DOHH2 (cell line): ENCODE data around the gene STAT2.

Experiments
- H3F3A ChIP-seq: fragments of 200-600 bp; sonication (generic), shearing (Covaris generic); 2 replicates; pipeline ENCODE4 v1.6.0; 2016; ENCODE audit warnings: antibody characterized with exemption, mild to moderate bottlenecking; ENCODE audit not compliant: control insufficient read depth, insufficient read depth
- H3K27ac ChIP-seq: fragments of 200-600 bp; sonication (generic); 2 replicates; pipeline ENCODE4 v1.5.1; 2014; ENCODE audit warnings: low read depth, mild to moderate bottlenecking, low read length, moderate library complexity
- H3K27me3 ChIP-seq: fragments of 200-600 bp; sonication (generic); 2 replicates; pipeline ENCODE4 v1.6.1; 2014; ENCODE audit warnings: mild to moderate bottlenecking, low read length, mixed read lengths; ENCODE audit not compliant: control insufficient read depth
- H3K36me3 ChIP-seq: fragments of 200-600 bp; sonication (generic); 2 replicates; pipeline ENCODE4 v1.6.1; 2014; ENCODE audit warnings: mild to moderate bottlenecking, low read length, moderate library complexity, mixed read lengths; ENCODE audit not compliant: control insufficient read depth
- H3K4me1 ChIP-seq: fragments of 200-600 bp; sonication (generic); 2 replicates; pipeline ENCODE4 v1.6.1; 2014; ENCODE audit warnings: mild to moderate bottlenecking, low read length, mixed read lengths; ENCODE audit not compliant: control insufficient read depth
- H3K4me2 ChIP-seq: fragments of 200-600 bp; sonication (generic); 2 replicates; pipeline ENCODE4 v1.6.0; 2014; ENCODE audit warnings: mild to moderate bottlenecking, low read length, moderate library complexity
- H3K4me3 ChIP-seq: fragments of 200-600 bp; sonication (generic); 2 replicates; pipeline ENCODE4 v1.5.1; 2014; ENCODE audit warnings: mild to moderate bottlenecking, low read length, mixed read lengths
- H3K79me2 ChIP-seq: fragments of 200-600 bp; sonication (generic); 2 replicates; pipeline ENCODE4 v1.6.1; 2014; ENCODE audit warnings: mild to moderate bottlenecking, low read length, mixed read lengths; ENCODE audit not compliant: control insufficient read depth
- H3K9me2 ChIP-seq: fragments of 200-600 bp; sonication (generic); replicated peaks from 2 replicates; pipeline ENCODE4 v1.6.1; 2014; ENCODE audit warnings: mild to moderate bottlenecking, low read length, mixed read lengths; ENCODE audit not compliant: control insufficient read depth
- H3K9me3 ChIP-seq: fragments of 200-600 bp; sonication (generic); 2 replicates; pipeline ENCODE4 v1.6.1; 2014; ENCODE audit warnings: antibody characterized with exemption, low read length, mixed read lengths; ENCODE audit not compliant: control insufficient read depth, insufficient read depth
- H4K20me1 ChIP-seq: fragments of 200-600 bp; sonication (generic); 2 replicates; pipeline ENCODE4 v1.6.0; 2014; ENCODE audit warnings: low read depth, mild to moderate bottlenecking, antibody characterized with exemption, low read length, moderate library complexity; ENCODE audit not compliant: control insufficient read depth, insufficient read depth
- EZH2phosphoT487 ChIP-seq: fragments of 200-600 bp; sonication (generic); IDR thresholded peaks from 2 replicates; pipeline ENCODE4 v1.6.1; 2017; ENCODE audit warnings: borderline replicate concordance, mild to moderate bottlenecking, antibody characterized with exemption, low read length, moderate library complexity, mixed read lengths
- TF ChIP-seq, protein P1 (sequence below): fragments of 200-600 bp; sonication (generic); IDR thresholded peaks from one replicate; pipeline ENCODE4 v1.5.1; 2014; ENCODE audit warnings: antibody characterized with exemption, mild to moderate bottlenecking, low read depth, low read length; ENCODE audit not compliant: poor library complexity, severe bottlenecking

Gene STAT2

DNA sequence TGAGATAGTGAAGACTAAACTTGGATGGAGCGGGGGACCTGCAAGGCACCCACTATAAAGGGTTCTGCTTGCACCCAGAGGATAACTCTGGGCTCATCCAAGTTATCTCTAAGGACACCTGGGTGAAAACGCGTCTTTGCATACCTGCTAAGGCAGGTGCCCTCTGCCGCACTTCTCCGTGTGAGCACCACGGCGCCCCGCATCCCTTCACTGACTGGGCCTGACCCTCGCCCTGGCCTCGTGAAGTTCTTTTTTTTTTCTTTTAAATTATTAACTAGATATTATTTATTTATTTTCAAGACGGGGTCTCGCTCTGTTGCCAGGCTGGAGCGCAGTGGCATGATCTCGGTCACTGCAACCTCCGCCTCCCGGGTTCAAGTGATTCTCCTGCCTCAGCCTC is 22.7 kb upstream of the STAT2 start:
- Histone ChIP-seq H3K27me3 (no peaks in the 10 kb centered on the region), H3K4me2 (no peak overlapping the region), H3K9me2 (no peaks in the 10 kb centered on the region), H4K20me1 (no peaks in the 10 kb centered on the region), H3K36me3 (peaks cover 5% of the 10 kb centered on the region; the same call in 1 of the 2 replicates), H3F3A (peaks cover 7% of the 10 kb centered on the region), H3K27ac (no peak overlapping the region), H3K79me2 (no peaks in the 10 kb centered on the region), H3K9me3 (peaks cover 3% of the 10 kb centered on the region; the same call in 1 of the 2 replicates), H3K4me3 (no peak overlapping the region), H3K4me1 (peaks cover 33% of the 10 kb centered on the region)
- no peak for TF ChIP-seq EZH2phosphoT487
- TF ChIP-seq, protein P1, sequence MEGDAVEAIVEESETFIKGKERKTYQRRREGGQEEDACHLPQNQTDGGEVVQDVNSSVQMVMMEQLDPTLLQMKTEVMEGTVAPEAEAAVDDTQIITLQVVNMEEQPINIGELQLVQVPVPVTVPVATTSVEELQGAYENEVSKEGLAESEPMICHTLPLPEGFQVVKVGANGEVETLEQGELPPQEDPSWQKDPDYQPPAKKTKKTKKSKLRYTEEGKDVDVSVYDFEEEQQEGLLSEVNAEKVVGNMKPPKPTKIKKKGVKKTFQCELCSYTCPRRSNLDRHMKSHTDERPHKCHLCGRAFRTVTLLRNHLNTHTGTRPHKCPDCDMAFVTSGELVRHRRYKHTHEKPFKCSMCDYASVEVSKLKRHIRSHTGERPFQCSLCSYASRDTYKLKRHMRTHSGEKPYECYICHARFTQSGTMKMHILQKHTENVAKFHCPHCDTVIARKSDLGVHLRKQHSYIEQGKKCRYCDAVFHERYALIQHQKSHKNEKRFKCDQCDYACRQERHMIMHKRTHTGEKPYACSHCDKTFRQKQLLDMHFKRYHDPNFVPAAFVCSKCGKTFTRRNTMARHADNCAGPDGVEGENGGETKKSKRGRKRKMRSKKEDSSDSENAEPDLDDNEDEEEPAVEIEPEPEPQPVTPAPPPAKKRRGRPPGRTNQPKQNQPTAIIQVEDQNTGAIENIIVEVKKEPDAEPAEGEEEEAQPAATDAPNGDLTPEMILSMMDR = no peak

DNA sequence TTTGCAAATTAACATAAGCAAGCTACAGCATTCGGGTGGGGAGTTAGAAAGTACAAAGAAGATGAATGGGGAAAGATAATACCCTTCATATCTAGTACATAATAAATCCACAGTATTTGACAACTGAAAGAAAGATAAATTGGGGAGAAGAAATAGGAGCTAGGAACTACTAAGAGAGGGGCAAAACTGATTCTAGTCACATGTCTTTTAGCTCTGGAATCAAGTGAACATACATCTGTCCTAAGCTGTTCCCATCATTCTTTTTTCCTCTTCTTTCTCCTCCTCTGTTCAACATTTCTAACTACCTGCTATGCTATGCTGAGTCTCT is 18.0 kb upstream of the STAT2 start:
- Histone ChIP-seq H3F3A (peaks cover 36% of the 10 kb centered on the region), H3K4me2 (peak overlapping the region; percentile 70), H4K20me1 (no peaks in the 10 kb centered on the region), H3K9me3 (peaks cover 13% of the 10 kb centered on the region; the same call in 1 of the 2 replicates), H3K4me3 (peak overlapping the region; percentile 56), H3K27ac (peak overlapping the region; percentile 96), H3K27me3 (no peaks in the 10 kb centered on the region), H3K36me3 (peaks cover 5% of the 10 kb centered on the region; the same call in 1 of the 2 replicates), H3K9me2 (no peaks in the 10 kb centered on the region), H3K79me2 (no peaks in the 10 kb centered on the region), H3K4me1 (peaks cover 74% of the 10 kb centered on the region)
- no peak for TF ChIP-seq EZH2phosphoT487
- TF ChIP-seq, protein P1 = no peak

DNA sequence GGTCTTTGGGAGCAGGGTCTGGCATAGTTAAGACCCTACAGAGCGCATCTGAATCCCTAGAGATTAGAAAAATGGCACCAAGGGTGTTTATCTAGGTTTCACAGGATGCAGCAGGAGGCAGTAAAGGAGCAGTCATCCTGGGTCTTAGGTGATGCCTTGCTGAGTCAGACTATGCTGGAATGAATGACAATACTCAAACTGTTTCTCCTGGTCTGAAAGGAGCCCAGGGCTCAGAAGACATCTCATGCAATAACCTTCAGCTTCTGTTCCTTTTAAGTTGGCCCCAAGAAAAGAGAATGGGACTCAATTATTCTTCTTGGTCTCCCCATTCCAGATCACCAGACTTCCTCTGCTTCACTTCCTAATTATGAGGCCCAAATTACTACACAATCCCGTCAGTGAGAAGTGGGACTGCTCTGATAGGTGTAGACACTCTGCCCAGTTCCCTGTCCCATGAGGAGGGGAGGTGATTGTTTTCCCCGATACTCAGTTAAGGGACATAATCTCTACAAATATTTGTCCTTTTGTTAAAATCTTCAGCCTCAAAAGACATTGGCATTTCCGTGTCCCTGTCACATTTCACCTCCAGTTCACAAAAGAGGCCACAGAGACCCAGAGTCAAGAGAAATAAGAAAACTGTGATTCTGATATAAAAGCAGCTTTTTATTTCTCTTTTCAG is 17.5 kb upstream of the STAT2 start:
- Histone ChIP-seq H3K27me3 (no peaks in the 10 kb centered on the region), H3K4me3 (peak overlapping the region; percentile 56), H3K9me3 (peaks cover 13% of the 10 kb centered on the region; the same call in 1 of the 2 replicates), H3K36me3 (peaks cover 5% of the 10 kb centered on the region; the same call in 1 of the 2 replicates), H3K9me2 (no peaks in the 10 kb centered on the region), H3K79me2 (no peaks in the 10 kb centered on the region), H3K4me1 (peaks cover 74% of the 10 kb centered on the region), H3K4me2 (peak overlapping the region; percentile 70), H3K27ac (peak overlapping the region; percentile 96), H4K20me1 (no peaks in the 10 kb centered on the region), H3F3A (peaks cover 36% of the 10 kb centered on the region)
- TF ChIP-seq, protein P1 = no peak
- no peak for TF ChIP-seq EZH2phosphoT487
